IPS-NIHi7 (cell line): ENCODE results near the gene AFP.

Experiments used
- DNase-seq: peaks from one replicate; pipeline ENCODE4 v3.0.0; 2012; ENCODE audit warnings: mixed read lengths; ENCODE audit errors: extremely low spot score

AFP gene

DNA sequence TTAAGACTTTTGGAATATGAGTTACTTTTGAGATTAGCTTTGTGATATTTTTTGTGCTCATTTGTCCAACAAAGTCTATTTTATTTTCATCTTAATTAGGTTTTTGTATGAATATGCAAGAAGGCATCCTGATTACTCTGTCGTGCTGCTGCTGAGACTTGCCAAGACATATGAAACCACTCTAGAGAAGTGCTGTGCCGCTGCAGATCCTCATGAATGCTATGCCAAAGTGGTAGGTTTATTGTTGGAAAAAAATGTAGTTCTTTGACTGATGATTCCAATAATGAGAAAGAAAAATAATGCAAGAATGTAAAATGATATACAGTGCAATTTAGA lies 21.1 kb upstream of the AFP start:
- no peak for DNase-seq

- no peak for DNase-seq
Observed at GRCh38 chr4:73415807-73416238, 20.2 kb upstream of the AFP start.

GRCh38 chr4:73416423-73417087 lies 19.5 kb upstream of the AFP start:
- no peak for DNase-seq

- no peak for DNase-seq
Observed at GRCh38 chr4:73417342-73417741, 18.7 kb upstream of the AFP start.

- DNase-seq: peak; percentile 15
Observed at GRCh38 chr4:73417973-73418372, 18.0 kb upstream of the AFP start.

DNA sequence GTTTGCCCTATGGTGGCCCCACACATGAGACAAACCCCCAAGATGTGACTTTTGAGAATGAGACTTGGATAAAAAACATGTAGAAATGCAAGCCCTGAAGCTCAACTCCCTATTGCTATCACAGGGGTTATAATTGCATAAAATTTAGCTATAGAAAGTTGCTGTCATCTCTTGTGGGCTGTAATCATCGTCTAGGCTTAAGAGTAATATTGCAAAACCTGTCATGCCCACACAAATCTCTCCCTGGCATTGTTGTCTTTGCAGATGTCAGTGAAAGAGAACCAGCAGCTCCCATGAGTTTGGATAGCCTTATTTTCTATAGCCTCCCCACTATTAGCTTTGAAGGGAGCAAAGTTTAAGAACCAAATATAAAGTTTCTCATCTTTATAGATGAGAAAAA lies 17.3 kb upstream of the AFP start:
- no peak for DNase-seq

DNA sequence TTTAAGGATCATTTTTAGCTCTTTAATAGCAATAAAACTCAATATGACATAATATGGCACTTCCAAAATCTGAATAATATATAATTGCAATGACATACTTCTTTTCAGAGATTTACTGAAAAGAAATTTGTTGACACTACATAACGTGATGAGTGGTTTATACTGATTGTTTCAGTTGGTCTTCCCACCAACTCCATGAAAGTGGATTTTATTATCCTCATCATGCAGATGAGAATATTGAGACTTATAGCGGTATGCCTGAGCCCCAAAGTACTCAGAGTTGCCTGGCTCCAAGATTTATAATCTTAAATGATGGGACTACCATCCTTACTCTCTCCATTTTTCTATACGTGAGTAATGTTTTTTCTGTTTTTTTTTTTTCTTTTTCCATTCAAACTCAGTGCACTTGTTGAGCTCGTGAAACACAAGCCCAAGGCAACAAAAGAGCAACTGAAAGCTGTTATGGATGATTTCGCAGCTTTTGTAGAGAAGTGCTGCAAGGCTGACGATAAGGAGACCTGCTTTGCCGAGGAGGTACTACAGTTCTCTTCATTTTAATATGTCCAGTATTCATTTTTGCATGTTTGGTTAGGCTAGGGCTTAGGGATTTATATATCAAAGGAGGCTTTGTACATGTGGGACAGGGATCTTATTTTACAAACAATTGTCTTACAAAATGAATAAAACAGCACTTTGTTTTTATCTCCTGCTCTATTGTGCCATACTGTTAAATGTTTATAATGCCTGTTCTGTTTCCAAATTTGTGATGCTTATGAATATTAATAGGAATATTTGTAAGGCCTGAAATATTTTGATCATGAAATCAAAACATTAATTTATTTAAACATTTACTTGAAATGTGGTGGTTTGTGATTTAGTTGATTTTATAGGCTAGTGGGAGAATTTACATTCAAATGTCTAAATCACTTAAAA lies 16.6 kb upstream of the AFP start:
- DNase-seq: no peak

DNA sequence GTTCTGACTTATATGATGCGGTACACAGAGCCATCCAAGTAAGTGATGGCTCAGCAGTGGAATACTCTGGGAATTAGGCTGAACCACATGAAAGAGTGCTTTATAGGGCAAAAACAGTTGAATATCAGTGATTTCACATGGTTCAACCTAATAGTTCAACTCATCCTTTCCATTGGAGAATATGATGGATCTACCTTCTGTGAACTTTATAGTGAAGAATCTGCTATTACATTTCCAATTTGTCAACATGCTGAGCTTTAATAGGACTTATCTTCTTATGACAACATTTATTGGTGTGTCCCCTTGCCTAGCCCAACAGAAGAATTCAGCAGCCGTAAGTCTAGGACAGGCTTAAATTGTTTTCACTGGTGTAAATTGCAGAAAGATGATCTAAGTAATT lies 15.4 kb upstream of the AFP start:
- no peak for DNase-seq

- DNase-seq: no peak
Observed at GRCh38 chr4:73421708-73422457, 14.1 kb upstream of the AFP start.

DNA sequence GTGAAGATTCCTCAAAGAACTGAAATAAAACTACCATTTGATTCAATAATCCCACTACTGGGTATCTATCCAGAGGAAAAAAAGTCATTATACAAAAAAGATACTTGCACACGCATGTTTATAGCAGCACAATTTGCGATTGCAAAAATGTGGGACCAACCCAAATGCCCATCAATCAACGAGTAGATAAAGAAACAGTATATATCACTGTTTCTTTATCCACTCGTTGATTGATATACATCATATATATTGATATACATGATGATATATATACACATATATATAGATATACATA lies 13.6 kb upstream of the AFP start:
- DNase-seq: no peak

DNA sequence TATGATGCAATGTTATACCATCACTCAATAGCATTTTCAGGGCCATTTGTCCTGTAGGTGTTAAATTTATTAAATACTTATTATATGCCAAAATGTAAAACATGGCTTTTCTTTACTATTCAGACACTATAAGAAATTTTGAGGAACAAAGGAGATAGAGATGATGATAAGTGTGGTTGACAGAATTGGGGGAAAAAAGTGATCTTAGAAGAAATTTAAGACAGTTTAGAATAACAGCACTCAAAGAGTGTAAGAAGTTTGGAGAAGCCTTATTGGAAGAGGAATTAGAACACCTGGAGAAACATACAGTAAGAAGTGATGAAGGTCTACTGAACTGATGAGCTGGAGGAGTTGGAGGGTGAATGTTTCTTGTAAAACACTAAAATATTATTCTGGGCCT lies 12.8 kb upstream of the AFP start:
- DNase-seq: no peak

- DNase-seq: no peak
Observed at GRCh38 chr4:73426666-73427065, 9.4 kb upstream of the AFP start.

DNA sequence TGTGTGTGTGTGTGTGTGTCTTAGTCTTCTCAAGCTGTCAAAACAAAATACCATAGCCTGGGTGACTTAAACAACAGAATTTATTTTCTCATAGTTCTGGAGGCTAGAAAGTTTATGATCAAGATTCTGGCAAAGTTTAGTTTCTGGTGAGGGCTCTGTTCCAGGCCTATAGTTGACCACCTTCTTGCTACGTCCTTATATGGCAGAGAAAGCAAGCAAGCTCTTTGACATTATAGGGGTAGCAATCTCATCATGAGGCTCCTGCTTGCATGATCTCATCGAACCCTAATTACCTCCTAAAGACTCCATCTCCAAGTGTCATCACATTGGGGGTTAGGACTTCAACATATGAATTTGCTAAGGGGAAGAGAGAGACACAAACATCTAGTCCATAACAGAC lies 6.9 kb upstream of the AFP start:
- no peak for DNase-seq

DNA sequence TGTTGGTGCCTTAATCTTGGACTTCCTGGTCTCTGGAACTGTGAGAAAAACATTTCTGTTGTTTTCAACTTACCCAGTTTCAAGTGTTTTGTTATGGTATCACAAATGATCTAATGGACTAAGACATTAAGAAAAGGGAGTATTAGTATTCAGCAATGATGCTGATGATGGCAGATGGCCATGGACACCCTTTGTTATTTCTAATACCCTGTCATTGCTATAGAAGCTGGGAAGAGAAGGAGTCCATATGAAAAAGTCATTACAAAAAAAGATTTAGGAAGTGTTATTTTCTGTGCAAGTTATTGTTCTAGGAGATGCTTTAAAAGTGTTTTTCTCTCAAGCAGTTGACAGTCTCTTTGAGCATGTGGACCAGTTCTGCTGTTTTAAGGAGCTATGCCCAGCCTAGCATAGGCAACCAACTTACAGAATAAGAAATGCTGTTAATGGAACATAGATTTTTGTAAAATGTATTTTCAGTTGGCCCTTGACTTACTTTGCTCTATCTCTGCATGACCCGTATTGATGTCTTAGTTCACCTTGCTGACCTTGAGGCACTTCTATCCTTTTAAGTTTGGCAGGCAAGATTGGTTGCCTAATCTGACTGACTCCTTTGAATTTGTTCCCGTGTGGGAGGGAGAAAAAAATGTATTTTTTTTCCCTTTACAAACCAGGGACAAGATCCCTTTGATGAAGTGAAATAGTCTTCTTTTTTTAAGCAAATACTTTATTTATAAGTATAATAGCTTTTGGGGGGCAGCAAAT lies 6.0 kb upstream of the AFP start:
- DNase-seq: no peak

DNA sequence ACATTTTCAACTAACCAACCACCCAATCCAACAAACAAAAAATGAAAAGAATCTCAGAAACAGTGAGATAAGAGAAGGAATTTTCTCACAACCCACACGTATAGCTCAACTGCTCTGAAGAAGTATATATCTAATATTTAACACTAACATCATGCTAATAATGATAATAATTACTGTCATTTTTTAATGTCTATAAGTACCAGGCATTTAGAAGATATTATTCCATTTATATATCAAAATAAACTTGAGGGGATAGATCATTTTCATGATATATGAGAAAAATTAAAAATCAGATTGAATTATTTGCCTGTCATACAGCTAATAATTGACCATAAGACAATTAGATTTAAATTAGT lies 4.2 kb upstream of the AFP start:
- DNase-seq: no peak

DNA sequence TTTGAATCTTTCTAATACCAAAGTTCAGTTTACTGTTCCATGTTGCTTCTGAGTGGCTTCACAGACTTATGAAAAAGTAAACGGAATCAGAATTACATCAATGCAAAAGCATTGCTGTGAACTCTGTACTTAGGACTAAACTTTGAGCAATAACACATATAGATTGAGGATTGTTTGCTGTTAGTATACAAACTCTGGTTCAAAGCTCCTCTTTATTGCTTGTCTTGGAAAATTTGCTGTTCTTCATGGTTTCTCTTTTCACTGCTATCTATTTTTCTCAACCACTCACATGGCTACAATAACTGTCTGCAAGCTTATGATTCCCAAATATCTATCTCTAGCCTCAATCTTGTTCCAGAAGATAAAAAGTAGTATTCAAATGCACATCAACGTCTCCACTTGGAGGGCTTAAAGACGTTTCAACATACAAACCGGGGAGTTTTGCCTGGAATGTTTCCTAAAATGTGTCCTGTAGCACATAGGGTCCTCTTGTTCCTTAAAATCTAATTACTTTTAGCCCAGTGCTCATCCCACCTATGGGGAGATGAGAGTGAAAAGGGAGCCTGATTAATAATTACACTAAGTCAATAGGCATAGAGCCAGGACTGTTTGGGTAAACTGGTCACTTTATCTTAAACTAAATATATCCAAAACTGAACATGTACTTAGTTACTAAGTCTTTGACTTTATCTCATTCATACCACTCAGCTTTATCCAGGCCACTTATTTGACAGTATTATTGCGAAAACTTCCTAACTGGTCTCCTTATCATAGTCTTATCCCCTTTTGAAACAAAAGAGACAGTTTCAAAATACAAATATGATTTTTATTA lies 3.6 kb upstream of the AFP start:
- no peak for DNase-seq

- no peak for DNase-seq
Observed at GRCh38 chr4:73433140-73433539, 2.9 kb upstream of the AFP start.

- peak; percentile 38 for DNase-seq
Observed at GRCh38 chr4:73434311-73434710, 1.7 kb upstream of the AFP start.

DNA sequence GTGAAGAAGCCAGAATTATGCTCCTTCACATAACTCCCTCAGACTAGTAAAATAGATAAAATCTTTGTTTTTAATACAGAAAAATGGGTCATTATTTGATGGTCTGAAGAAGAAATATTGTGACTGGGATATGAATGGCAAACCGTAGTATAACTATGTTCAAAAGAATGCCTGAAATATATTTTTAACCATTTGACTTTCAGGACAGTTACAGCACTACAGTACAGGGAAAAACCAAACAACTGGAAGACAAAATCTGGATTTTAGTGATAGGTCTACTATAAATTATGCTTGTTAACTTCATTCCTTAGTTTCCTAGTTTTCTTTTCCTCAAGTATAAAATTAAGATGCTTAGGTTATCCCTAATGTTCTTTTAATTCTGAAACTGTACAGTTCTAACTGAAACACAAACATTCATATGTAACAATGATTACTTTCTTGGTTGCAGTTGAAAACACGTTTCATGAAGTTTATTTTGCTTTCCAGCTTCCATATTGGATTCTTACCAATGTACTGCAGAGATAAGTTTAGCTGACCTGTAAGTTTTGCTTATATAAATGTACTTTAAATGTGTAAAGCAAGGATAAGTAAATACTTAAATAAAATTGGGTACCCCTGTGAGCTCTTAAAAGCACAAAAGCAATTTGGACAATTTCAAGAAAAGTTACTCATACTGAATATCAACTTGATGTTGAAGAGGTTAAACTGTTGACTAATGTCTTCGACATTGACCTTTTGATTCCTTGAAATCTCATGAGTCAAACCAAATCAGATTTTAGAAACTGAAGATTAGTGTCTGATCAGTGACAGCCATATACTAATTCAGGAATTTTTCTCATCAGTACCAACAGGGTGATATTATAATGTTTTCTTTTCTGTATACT lies 895 bp downstream of the AFP start:
- DNase-seq: no peak

DNA sequence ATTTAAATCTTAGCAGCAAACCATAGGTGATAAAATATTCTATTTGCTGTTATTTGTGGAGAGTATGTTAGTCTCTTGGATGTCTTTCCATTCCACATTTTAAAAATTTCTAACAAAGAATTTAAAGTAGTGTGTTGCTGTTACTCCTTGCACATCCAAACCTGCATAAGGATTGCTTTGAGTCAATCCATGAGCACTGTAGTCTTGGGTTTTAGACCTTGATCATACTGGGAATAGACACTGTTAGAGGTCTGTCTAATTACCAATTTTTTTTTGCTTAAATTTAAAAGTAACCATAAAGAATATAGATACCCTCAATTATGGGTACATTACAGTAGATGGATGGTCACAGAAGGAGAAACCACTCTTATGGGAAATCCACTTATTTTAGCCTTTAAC lies 1.5 kb downstream of the AFP start:
- no peak for DNase-seq
